Measurements from ENCODE around the gene TCN2.
"Not testable (repeated sequence)": the region's sequence is repeated elsewhere in the genome, so short reads cannot be mapped to it uniquely, and the experiment has no call there.

The TCN2 gene

GRCh38 chr22:30611197-30611596 is 4.2 kb downstream of the TCN2 start:
- no peak for DNase-seq (ENCODE audit: low read depth)

- DNase-seq (ENCODE audit: low read depth), result no peak
These were observed 5.8 kb downstream of the TCN2 start for GRCh38 chr22:30612789-30613188.

- DNase-seq (ENCODE audit: low read depth), result no peak
These were observed 7.3 kb downstream of the TCN2 start for GRCh38 chr22:30614268-30614667.

- DNase-seq (ENCODE audit: low read depth), result no peak
These were observed 7.9 kb downstream of the TCN2 start for GRCh38 chr22:30614879-30615278.

GRCh38 chr22:30615543-30615954 is 8.6 kb downstream of the TCN2 start:
- no peak for DNase-seq (ENCODE audit: low read depth)

GRCh38 chr22:30617819-30618218 is 10.8 kb downstream of the TCN2 start:
- no peak for DNase-seq (ENCODE audit: low read depth)

GRCh38 chr22:30619909-30620308 is 12.9 kb downstream of the TCN2 start:
- not testable (repeated sequence) for DNase-seq (ENCODE audit: low read depth)

GRCh38 chr22:30626413-30626812 is 19.4 kb downstream of the TCN2 start:
- no peak for DNase-seq (ENCODE audit: low read depth)

- no peak for DNase-seq (ENCODE audit: low read depth)
These were observed 20.5 kb downstream of the TCN2 start for GRCh38 chr22:30627471-30627870.

- DNase-seq (ENCODE audit: low read depth), result no peak
These were observed 21.5 kb downstream of the TCN2 start for GRCh38 chr22:30628491-30628890.

- not testable (repeated sequence) for DNase-seq (ENCODE audit: low read depth)
These were observed 24.5 kb downstream of the TCN2 start for GRCh38 chr22:30631469-30631868.

GRCh38 chr22:30634471-30635233 is 27.7 kb downstream of the TCN2 start:
- DNase-seq (ENCODE audit: low read depth), result peak; percentile 57

GRCh38 chr22:30635273-30636225 is 28.6 kb downstream of the TCN2 start, which contains the start of gene SLC35E4:
Gene SLC35E4, plus strand, starts transcription at chr22:30635781. Its CDS starts 670 bp downstream, at chr22:30636451.
- DNase-seq (ENCODE audit: low read depth), result peak; percentile 41

- no peak for DNase-seq (ENCODE audit: low read depth)
These were observed 29.5 kb downstream of the TCN2 start for GRCh38 chr22:30636226-30637077.

- no peak for DNase-seq (ENCODE audit: low read depth)
These were observed 30.7 kb downstream of the TCN2 start for GRCh38 chr22:30637701-30638114.

GRCh38 chr22:30640361-30640760 is 33.4 kb downstream of the TCN2 start:
- DNase-seq (ENCODE audit: low read depth), result no peak

GRCh38 chr22:30640839-30641430 is 34.0 kb downstream of the TCN2 start:
- no peak for DNase-seq (ENCODE audit: low read depth)

GRCh38 chr22:30643055-30643875 is 36.3 kb downstream of the TCN2 start:
- no peak for DNase-seq (ENCODE audit: low read depth)

GRCh38 chr22:30646518-30647160 is 39.7 kb downstream of the TCN2 start:
- DNase-seq (ENCODE audit: low read depth), result no peak

- no peak for DNase-seq (ENCODE audit: low read depth)
These were observed 40.6 kb downstream of the TCN2 start for GRCh38 chr22:30647536-30647935.
